22Rv1 (cell line): ENCODE data around the gene PDK4.
A peak's percentile ranks its signal among the peaks of the same experiment; 100 is the strongest.

ENCODE experiments used
- CTCF ChIP-seq: fragments of 450-650 bp; IDR thresholded peaks from 2 replicates; pipeline ENCODE4 v1.5.1; 2017; ENCODE audit warnings: mild to moderate bottlenecking
- ZFX ChIP-seq: fragments of 450-650 bp; IDR thresholded peaks from 2 replicates; pipeline ENCODE4 v1.6.1; 2017; ENCODE audit warnings: antibody characterized with exemption, borderline replicate concordance

DNA sequence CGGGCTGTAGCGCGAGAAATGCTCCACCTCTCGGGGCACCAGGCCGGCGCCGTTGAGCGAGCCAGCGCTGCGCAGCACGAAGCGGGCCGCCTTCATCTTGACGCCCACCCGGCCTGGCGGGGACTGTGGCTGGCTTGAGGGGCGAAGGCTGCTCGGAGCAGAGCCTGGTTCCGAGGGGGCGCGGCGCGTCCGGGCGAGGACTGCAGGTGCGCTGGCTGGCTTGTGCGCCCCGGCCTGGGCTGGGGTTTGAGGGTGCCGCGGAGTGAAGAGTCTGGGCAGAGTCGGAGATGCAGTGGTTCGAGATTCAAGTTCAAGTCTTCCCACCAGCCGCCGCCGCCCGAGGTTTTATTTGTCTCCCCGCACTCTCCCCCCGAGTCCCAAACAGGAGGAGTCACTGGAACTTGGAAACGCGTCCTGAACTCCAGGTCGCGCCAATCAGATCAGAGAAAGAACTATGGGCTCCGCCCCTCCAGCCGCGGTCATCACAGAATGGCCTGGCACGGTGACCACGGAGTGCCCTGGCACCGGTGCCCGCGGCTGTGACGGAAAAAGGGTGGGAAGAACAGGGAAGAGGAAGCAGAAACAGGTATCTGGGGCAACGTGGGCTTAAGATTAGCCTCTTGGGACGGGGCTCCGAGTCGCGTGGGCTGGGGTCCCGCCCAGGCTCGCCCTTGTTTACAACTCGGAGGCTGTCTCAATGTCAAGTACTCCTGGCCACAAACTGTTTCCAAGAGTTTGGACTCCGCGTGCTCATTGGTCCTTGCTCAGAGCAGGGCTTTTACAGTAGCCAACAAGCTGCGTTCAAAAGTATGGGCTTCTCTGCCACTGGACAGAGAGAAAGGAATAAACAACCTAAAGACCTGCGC is at the start of gene PDK4:
- TF ChIP-seq CTCF (0 out of 2 replicates have a peak, but pooled peaks have one; percentile 4), ZFX (no peak)
